ENCODE measurements around the gene RUNX3.

GRCh38 chr1:24931146-24931467 is 1.0 kb upstream of the RUNX3 start:
- TF ChIP-seq POLR2AphosphoS5 (IDR thresholded peaks at IDR 0.05; ENCODE audit: borderline replicate concordance, low read depth, low read length), result no peak
- no peak for TF ChIP-seq EZH2 (IDR thresholded peaks at IDR 0.05)
- TF ChIP-seq FOXP2 (optimal IDR thresholded peaks at IDR 0.05; ENCODE audit: control extremely low read depth, extremely low read length, insufficient read depth), result no peak
